CD4-positive, alpha-beta T cell treated with Interleukin-1 beta for 1 hour (primary cell): ENCODE results near the gene IFT80.

Experiments used
- DNase-seq, 2 donors: peaks; one replicate each; pipeline ENCODE4 v3.0.0-alpha.2; 2020 to 2022

Gene IFT80

DNA sequence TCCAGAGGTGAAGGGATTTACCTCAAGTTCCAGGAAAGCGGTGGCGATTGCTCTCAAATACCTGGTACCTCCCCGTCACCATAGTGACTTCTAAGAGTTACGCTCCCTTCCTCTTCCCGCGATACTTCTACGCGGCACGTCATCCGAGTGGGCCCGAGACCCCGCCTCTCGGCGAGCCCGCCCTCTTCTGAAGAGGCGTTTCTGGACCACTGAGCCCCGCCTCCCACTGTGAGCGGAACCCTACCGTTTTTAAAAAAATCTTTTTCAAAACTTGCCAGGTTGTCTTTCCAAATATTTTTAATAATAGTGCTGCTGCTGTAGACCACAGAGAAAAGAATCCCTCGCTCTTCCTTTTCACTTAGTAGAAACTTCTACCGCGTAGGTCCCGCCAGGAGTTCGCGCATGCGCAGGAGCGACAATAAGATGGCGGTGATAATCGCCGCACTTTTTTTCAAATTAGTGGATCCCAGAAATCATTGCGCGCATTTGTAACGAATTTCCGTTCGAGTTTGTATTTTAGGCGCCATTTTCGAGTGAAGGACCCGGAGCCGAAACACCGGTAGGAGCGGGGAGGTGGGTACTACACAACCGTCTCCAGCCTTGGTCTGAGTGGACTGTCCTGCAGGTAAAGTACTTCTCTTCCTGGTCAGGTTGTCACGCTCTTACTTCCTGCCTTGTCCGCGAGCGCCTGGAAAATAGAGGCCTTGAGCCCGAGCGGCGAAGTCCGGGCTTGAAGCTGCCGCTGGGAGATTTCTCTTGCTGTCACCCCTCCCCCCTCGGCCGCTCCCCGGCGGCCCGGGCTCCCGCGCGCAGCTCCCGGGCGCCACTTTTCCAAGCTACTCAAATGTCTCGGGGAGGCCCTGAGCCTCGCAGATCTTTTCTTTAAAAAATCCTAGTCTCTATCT is at the start of gene IFT80, which contains the start of gene SMC4:
IFT80 (minus strand) TSS at position 101 of the 905 bp plus-strand sequence. CDS start 14,625 bp downstream, outside the sequence.
SMC4 (plus strand) TSS at position 526 of the 905 bp plus-strand sequence. CDS start 1,177 bp downstream, outside the sequence.
- DNase-seq, result peak; percentile 96

DNA sequence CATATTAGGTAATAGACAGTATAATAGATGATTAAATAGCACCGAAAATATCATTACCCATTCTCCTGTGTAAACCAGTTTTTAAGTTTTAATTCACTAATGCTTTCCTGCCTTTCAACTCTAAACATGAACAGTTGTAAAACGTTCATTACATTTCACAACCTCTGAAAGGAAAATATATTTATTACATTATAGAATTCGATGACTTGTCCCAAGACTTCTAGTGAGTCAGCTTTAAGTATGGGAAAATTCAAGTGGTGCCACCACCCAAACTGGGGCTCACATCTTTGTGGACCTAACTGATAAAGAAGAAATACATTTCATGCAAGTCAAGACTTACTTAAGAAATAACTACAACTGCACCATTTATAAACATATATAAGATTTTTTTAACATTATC is 48.5 kb upstream of the IFT80 start:
- no peak for DNase-seq

- no peak for DNase-seq
Measured at GRCh38 chr3:160446522-160447056, 47.6 kb upstream of the IFT80 start.

- no peak for DNase-seq
Measured at GRCh38 chr3:160445854-160446253, 46.8 kb upstream of the IFT80 start.

GRCh38 chr3:160444411-160444810 is 45.4 kb upstream of the IFT80 start:
- no peak for DNase-seq

DNA sequence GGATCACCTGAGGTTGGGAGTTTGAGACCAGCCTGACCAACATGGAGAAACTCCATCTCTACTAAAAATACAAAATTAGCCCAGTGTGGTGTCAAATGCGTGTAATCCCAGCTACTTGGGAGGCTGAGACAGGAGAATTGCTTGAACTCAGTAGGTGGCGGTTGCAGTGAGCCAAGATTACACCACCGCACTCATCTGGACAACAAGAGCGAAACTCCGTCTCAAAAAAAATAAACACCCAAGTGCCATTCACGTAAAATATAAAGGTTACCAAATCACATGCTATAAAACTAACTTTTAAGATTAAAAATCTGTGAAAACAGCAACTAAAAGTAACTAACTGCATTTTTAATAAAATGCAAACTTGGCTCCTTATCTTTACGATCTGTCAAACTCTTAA is 41.7 kb upstream of the IFT80 start:
- no peak for DNase-seq

DNA sequence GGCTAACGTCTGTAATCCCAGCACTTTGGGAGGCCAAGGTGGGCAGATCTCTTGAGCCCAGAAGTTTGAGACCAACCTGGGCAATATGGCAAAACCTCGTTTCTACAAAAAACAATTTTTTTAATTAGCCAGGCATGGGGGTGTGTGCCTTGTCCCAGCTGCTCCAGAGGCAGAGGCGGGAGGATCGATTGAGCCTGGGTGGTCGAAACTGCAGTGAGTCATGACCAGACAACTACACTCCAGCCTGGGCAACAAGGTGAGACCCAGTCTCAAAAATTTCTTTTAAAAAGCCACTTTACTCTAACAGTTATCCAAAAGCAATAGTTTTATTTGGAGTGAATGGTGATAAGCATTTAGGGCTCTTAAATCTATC is 38.0 kb upstream of the IFT80 start:
- DNase-seq, result no peak

- DNase-seq, result no peak
Measured at GRCh38 chr3:160435747-160436146, 36.7 kb upstream of the IFT80 start.

DNA sequence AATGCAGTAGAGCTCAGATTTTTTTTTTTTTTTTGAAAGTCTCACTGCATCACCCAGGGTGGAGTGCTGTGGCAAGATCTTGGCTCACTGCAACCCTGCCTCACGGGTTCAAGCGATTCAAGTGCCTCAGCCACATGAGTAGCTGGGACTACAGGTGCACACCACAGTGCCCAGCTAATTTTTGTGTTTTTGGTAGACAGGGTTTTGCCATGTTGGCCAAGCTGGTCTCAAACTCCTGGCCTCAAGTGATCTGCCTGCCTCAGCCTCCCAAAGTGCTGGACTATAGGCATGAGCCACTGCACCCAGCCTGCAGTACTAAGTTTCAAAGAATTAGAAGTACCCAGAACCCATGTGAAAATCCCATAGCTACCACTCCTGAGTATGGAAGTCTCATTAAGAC is 36.1 kb upstream of the IFT80 start:
- DNase-seq, result no peak

DNA sequence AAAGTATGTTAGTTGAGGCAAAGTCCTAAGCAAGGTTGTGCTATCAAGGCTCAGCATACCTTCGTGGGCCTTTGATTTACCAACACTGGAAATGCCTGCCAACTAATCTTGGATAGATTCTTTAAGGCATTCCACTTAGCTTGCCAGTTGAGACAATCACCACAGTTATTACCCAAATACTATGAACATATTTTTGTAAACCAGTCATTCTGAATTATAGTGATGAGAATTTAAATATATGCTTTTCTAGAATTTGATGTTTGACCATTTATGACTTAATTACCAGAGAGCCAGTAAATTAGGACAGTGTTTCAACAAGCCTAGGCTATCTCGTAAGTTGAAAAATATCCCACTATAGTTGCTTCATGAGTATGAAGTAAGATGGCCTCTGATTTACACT is 35.0 kb upstream of the IFT80 start:
- DNase-seq, result no peak

DNA sequence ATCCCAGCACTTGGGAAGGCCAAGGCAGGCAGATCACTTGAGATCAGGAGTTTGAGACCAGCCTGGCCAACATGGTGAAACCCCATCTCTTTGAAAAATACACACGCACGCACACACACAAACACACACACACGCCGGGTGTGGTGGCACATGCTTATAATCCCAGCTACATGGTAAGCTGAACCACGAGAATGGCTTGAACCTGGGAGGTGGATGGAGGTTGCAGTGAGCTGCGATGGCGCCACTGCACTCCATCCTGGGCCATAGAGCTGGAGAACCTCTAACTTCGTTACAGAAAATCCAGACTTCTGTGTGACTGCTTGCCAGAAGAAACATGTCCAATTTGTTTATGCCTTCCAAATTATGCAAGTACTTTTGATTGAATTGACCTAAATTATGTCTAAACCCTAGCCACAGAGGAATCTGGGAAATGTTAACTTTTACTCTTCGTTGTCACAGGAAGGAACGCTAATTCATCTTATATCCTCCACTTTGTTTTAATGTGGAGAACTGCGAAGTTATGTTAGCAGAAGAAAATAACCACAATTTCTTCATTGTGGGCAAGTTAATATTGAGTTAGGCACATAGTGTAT is 28.9 kb upstream of the IFT80 start:
- DNase-seq, result no peak

DNA sequence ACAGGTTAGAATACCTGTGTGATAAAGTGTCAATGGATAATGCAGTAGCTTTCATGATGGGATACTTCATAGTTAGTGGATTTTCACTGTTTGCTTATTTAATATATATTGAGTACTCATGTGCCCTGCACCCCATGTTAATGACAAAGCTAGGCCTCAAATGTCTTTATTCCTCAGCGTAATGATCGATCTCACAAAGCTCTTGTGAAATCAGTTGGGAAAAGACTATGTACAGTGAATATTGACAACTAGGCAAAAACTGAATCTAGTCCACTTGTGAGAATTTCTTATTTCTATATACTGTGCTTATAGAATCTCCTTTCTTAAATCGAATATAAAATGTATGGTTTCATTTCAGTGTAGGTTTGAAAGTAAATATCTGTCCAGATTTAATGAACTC is 18.3 kb upstream of the IFT80 start:
- DNase-seq, result no peak

GRCh38 chr3:160413613-160414248 is 14.7 kb upstream of the IFT80 start:
- peak; percentile 67 to 75 for DNase-seq

- DNase-seq, result no peak
Measured at GRCh38 chr3:160412477-160412876, 13.5 kb upstream of the IFT80 start.

- no peak for DNase-seq
Measured at GRCh38 chr3:160409812-160410610, 11.0 kb upstream of the IFT80 start.

- no peak for DNase-seq
Measured at GRCh38 chr3:160403796-160404470, 4.9 kb upstream of the IFT80 start.

GRCh38 chr3:160403028-160403545 is 4.1 kb upstream of the IFT80 start:
- DNase-seq, result no peak

DNA sequence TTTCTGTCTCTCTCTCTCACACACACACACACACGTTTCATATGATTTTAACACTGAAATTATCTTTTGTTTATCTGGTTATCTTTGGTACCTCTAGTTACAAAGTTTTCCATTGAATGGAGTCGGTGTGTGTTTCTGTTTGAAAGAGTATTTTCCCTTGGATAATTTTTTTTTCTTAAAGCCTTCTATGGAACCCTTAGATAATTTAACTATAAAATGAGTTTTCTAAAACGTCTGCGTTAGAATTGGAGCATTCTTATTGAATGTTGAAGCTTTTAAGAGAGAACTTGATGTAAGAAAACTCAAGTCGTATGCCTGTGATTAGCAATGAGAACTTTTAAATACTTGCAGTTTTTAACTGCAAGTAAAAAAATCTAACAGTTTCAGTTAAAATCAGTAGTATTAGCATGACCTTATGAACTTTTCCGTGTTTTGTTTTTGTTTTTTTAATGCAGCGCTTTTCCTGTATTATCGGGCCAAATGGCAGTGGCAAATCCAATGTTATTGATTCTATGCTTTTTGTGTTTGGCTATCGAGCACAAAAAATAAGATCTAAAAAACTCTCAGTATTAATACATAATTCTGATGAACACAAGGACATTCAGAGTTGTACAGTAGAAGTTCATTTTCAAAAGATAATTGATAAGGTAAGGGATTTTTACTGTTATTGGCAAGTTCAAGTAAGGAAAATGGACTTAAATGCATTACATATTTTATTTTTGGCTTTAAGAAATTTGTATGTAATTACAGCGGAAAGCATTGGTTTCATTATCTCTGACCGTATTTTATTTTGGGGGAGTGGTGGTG is 3.4 kb upstream of the IFT80 start:
- DNase-seq, result no peak

DNA sequence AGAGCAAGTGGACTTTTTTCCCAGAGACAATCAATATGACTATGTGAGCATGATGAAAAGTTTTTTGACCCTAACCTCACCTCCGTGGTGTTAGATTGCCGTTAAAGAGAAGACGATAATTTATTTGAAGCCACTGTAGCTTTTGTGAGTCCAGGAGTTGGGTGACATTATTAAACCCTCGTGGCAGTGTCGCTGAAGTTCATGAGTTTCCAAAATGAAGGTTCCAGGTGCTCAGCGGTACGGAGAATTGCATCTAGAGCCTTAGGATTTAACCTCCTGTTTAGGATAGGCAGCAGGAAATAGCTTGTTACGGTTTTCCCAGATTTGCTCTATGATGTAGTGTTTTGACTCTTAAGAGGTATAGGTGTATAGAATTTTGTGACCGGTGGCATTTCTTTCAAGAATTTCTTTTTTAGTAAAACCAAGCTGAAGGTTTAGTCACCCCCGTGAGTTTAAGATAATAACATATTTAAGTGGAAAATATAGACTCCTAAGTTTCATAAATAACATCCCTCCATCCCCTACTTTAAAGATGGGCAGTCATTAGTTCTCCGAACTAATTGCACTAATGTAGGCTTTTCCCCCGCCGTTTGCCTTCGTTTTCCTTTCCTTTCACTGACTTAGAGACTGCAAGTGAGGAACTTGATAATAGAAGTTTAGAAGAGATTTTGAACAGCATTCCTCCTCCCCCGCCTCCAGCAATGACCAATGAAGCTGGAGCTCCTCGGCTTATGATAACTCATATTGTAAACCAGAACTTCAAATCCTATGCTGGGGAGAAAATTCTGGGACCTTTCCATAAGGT is 2.5 kb upstream of the IFT80 start:
- peak in 1 of 2 donors; percentile 14 for DNase-seq

- DNase-seq, result peak in 1 of 2 donors; percentile 20
Measured at GRCh38 chr3:160400702-160401150, 1.7 kb upstream of the IFT80 start.
